ENCODE measurements around the gene DCAF4L1. TPM values are rescaled to one million over a fixed set of nuclear protein-coding genes. Genes with fewer than 3 reads are reported as not detected.

DCAF4L1 gene
- 0.08 TPM for polyA plus RNA-seq (2013)

- no peaks in the 10 kb centered on the region for H3K9me3 ChIP-seq (ENCODE audit: control extremely low read depth in 1 of 5, control insufficient read depth in 4 of 5, insufficient read depth in 2 of 5, low read depth in 1 of 5, low read length in 4 of 5)
- H3K36me3 ChIP-seq (ENCODE audit: control insufficient read depth in 4 of 4, insufficient read depth in 4 of 4, low read length in 3 of 4): no peaks in the 10 kb centered on the region
- ChIA-PET CTCF (no interaction called here), POLR2A (no interaction called here)
- H3K4me3 ChIP-seq (ENCODE audit: control insufficient read depth in 1 of 7, extremely low read depth in 1 of 7, insufficient read depth in 4 of 7, low read depth in 2 of 7, low read length in 6 of 7): no peak within 1 kb of the TSS
- H3K27me3 ChIP-seq (replicated peaks in 2 of 5; ENCODE audit: control insufficient read depth in 4 of 5, insufficient read depth in 5 of 5, low read length in 4 of 5): no peaks in the 10 kb centered on the region
- WGBS (ENCODE audit: insufficient coverage): 95% methylated on average over 10 of the region's 12 CpGs
- no peak within 1 kb of the TSS for H3K27ac ChIP-seq (ENCODE audit: insufficient read depth in 1 of 2, low read depth in 1 of 2, low read length in 2 of 2, poor library complexity in 1 of 2, severe bottlenecking in 2 of 2)
- DNase-seq: no peak
- peaks cover 0 to 7% (median 0%) of the 10 kb centered on the region in 4 experiments for H3K4me1 ChIP-seq (ENCODE audit: control extremely low read depth in 1 of 4, control insufficient read depth in 4 of 4, insufficient read depth in 4 of 4, low read length in 3 of 4)
Measured at GRCh38 chr4:41981456-41981855, at the start of gene DCAF4L1. DCAF4L1 (plus strand) TSS chr4:41981756; CDS start chr4:41981793, 37 bp downstream.

- H3K27ac ChIP-seq (ENCODE audit: insufficient read depth in 1 of 2, low read depth in 1 of 2, low read length in 2 of 2, poor library complexity in 1 of 2, severe bottlenecking in 2 of 2): no peak overlapping the region
- 97% methylated on average over 3 of the region's 3 CpGs for WGBS (ENCODE audit: insufficient coverage)
- no peaks in the 10 kb centered on the region for H3K9me3 ChIP-seq (ENCODE audit: control extremely low read depth in 1 of 5, control insufficient read depth in 4 of 5, insufficient read depth in 2 of 5, low read depth in 1 of 5, low read length in 4 of 5)
- H3K4me1 ChIP-seq (ENCODE audit: control extremely low read depth in 1 of 4, control insufficient read depth in 4 of 4, insufficient read depth in 4 of 4, low read length in 3 of 4): peaks cover 7 to 20% (median 14%) of the 10 kb centered on the region in 4 experiments
- no peak for DNase-seq
- peaks cover 0 to 2% (median 0%) of the 10 kb centered on the region in 4 experiments for H3K36me3 ChIP-seq (ENCODE audit: control insufficient read depth in 4 of 4, insufficient read depth in 4 of 4, low read length in 3 of 4)
- H3K27me3 ChIP-seq (replicated peaks in 2 of 5; ENCODE audit: control insufficient read depth in 4 of 5, insufficient read depth in 5 of 5, low read length in 4 of 5): no peaks in the 10 kb centered on the region
- ChIA-PET CTCF (no interaction called here), POLR2A (no interaction called here)
- no peak overlapping the region for H3K4me3 ChIP-seq (ENCODE audit: control insufficient read depth in 1 of 7, extremely low read depth in 1 of 7, insufficient read depth in 4 of 7, low read depth in 2 of 7, low read length in 6 of 7)
Measured at GRCh38 chr4:41932988-41933387, 48.6 kb upstream of the DCAF4L1 start.

GRCh38 chr4:41933997-41934503 lies 47.5 kb upstream of the DCAF4L1 start:
- Histone ChIP-seq H3K27ac (ENCODE audit: insufficient read depth in 1 of 2, low read depth in 1 of 2, low read length in 2 of 2, poor library complexity in 1 of 2, severe bottlenecking in 2 of 2) (no peak overlapping the region), H3K4me3 (ENCODE audit: control insufficient read depth in 1 of 7, extremely low read depth in 1 of 7, insufficient read depth in 4 of 7, low read depth in 2 of 7, low read length in 6 of 7) (peak overlapping the region in 1 of 7 experiments; percentile 88), H3K4me1 (ENCODE audit: control extremely low read depth in 1 of 4, control insufficient read depth in 4 of 4, insufficient read depth in 4 of 4, low read length in 3 of 4) (peaks cover 7 to 24% (median 14%) of the 10 kb centered on the region in 4 experiments), H3K27me3 (replicated peaks in 2 of 5; ENCODE audit: control insufficient read depth in 4 of 5, insufficient read depth in 5 of 5, low read length in 4 of 5) (no peaks in the 10 kb centered on the region), H3K36me3 (ENCODE audit: control insufficient read depth in 4 of 4, insufficient read depth in 4 of 4, low read length in 3 of 4) (peaks cover 0 to 4% (median 2%) of the 10 kb centered on the region in 4 experiments), H3K9me3 (ENCODE audit: control extremely low read depth in 1 of 5, control insufficient read depth in 4 of 5, insufficient read depth in 2 of 5, low read depth in 1 of 5, low read length in 4 of 5) (no peaks in the 10 kb centered on the region)
- ChIA-PET POLR2A (no interaction called here), CTCF (no interaction called here)
- DNase-seq: peak in 2 of 3 donors; percentile 3 to 17
- 97% methylated on average over 10 of the region's 10 CpGs for whole genome bisulfite sequencing (ENCODE audit: insufficient coverage)

GRCh38 chr4:41934514-41934900 lies 47.0 kb upstream of the DCAF4L1 start:
- CTCF ChIA-PET: interaction anchor here (1.0 kb wide), 1 partner anchor 11 kb away, joined by 3 read pairs; no protein-coding TSS in a partner anchor
- Histone ChIP-seq H3K9me3 (ENCODE audit: control extremely low read depth in 1 of 5, control insufficient read depth in 4 of 5, insufficient read depth in 2 of 5, low read depth in 1 of 5, low read length in 4 of 5) (no peaks in the 10 kb centered on the region), H3K27me3 (replicated peaks in 2 of 5; ENCODE audit: control insufficient read depth in 4 of 5, insufficient read depth in 5 of 5, low read length in 4 of 5) (no peaks in the 10 kb centered on the region), H3K36me3 (ENCODE audit: control insufficient read depth in 4 of 4, insufficient read depth in 4 of 4, low read length in 3 of 4) (peaks cover 0 to 9% (median 7%) of the 10 kb centered on the region in 4 experiments), H3K4me3 (ENCODE audit: control insufficient read depth in 1 of 7, extremely low read depth in 1 of 7, insufficient read depth in 4 of 7, low read depth in 2 of 7, low read length in 6 of 7) (peak overlapping the region in 6 of 7 experiments; percentile 83 to 97 (median 92)), H3K4me1 (ENCODE audit: control extremely low read depth in 1 of 4, control insufficient read depth in 4 of 4, insufficient read depth in 4 of 4, low read length in 3 of 4) (peaks cover 7 to 24% (median 14%) of the 10 kb centered on the region in 4 experiments), H3K27ac (ENCODE audit: insufficient read depth in 1 of 2, low read depth in 1 of 2, low read length in 2 of 2, poor library complexity in 1 of 2, severe bottlenecking in 2 of 2) (no peak overlapping the region)
- 97% methylated on average over 7 of the region's 9 CpGs for WGBS (ENCODE audit: insufficient coverage)
- DNase-seq: peak in 1 of 3 donors; percentile 29
- POLR2A ChIA-PET: no interaction called here

GRCh38 chr4:41934901-41935651 lies 46.5 kb upstream of the DCAF4L1 start, which contains the start of gene TMEM33:
TMEM33 (plus strand) TSS chr4:41935429; CDS start chr4:41935485, 56 bp downstream.
- peak within 1 kb of the TSS; percentile 83 to 97 (median 94) for H3K4me3 ChIP-seq (ENCODE audit: control insufficient read depth in 1 of 7, extremely low read depth in 1 of 7, insufficient read depth in 4 of 7, low read depth in 2 of 7, low read length in 6 of 7)
- peaks cover 7 to 24% (median 14%) of the 10 kb centered on the region in 4 experiments for H3K4me1 ChIP-seq (ENCODE audit: control extremely low read depth in 1 of 4, control insufficient read depth in 4 of 4, insufficient read depth in 4 of 4, low read length in 3 of 4)
- H3K9me3 ChIP-seq (ENCODE audit: control extremely low read depth in 1 of 5, control insufficient read depth in 4 of 5, insufficient read depth in 2 of 5, low read depth in 1 of 5, low read length in 4 of 5): no peaks in the 10 kb centered on the region
- H3K27ac ChIP-seq (ENCODE audit: insufficient read depth in 1 of 2, low read depth in 1 of 2, low read length in 2 of 2, poor library complexity in 1 of 2, severe bottlenecking in 2 of 2): peak within 1 kb of the TSS; percentile 47 to 85
- ChIA-PET POLR2A (no interaction called here), CTCF (interaction anchor here (0.9 to 1.0 kb wide), 2 partner anchors 10 to 16 kb away, joined by 3 read pairs; no protein-coding TSS in a partner anchor)
- H3K27me3 ChIP-seq (replicated peaks in 2 of 5; ENCODE audit: control insufficient read depth in 4 of 5, insufficient read depth in 5 of 5, low read length in 4 of 5): no peaks in the 10 kb centered on the region
- DNase-seq: peak; percentile 78 to 87 (median 81)
- 2% methylated on average over 26 of the region's 49 CpGs for WGBS (ENCODE audit: insufficient coverage)
- peaks cover 0 to 13% (median 9%) of the 10 kb centered on the region in 4 experiments for H3K36me3 ChIP-seq (ENCODE audit: control insufficient read depth in 4 of 4, insufficient read depth in 4 of 4, low read length in 3 of 4)

GRCh38 chr4:41935652-41936021 lies 45.9 kb upstream of the DCAF4L1 start:
- Histone ChIP-seq H3K9me3 (ENCODE audit: control extremely low read depth in 1 of 5, control insufficient read depth in 4 of 5, insufficient read depth in 2 of 5, low read depth in 1 of 5, low read length in 4 of 5) (no peaks in the 10 kb centered on the region), H3K27me3 (replicated peaks in 2 of 5; ENCODE audit: control insufficient read depth in 4 of 5, insufficient read depth in 5 of 5, low read length in 4 of 5) (no peaks in the 10 kb centered on the region), H3K27ac (ENCODE audit: insufficient read depth in 1 of 2, low read depth in 1 of 2, low read length in 2 of 2, poor library complexity in 1 of 2, severe bottlenecking in 2 of 2) (peak overlapping the region; percentile 47 to 85), H3K36me3 (ENCODE audit: control insufficient read depth in 4 of 4, insufficient read depth in 4 of 4, low read length in 3 of 4) (peaks cover 0 to 14% (median 9%) of the 10 kb centered on the region in 4 experiments), H3K4me1 (ENCODE audit: control extremely low read depth in 1 of 4, control insufficient read depth in 4 of 4, insufficient read depth in 4 of 4, low read length in 3 of 4) (peaks cover 7 to 24% (median 14%) of the 10 kb centered on the region in 4 experiments), H3K4me3 (ENCODE audit: control insufficient read depth in 1 of 7, extremely low read depth in 1 of 7, insufficient read depth in 4 of 7, low read depth in 2 of 7, low read length in 6 of 7) (peak overlapping the region; percentile 83 to 97 (median 94))
- POLR2A ChIA-PET: no interaction called here
- DNase-seq: peak; percentile 4 to 72 (median 53)
- CTCF ChIA-PET: interaction anchor here (0.9 to 1.0 kb wide), 2 partner anchors 10 to 15 kb away, joined by 3 read pairs; no protein-coding TSS in a partner anchor
- 0% methylated on average over 3 of the region's 12 CpGs for WGBS (ENCODE audit: insufficient coverage)

Measured in common myeloid progenitor, CD34-positive (primary cell).